H9 (cell line): Measurements from ENCODE around the gene MFSD12. TPM values are rescaled to one million over a fixed set of nuclear protein-coding genes. Genes with fewer than 3 reads are reported as not detected.

ENCODE experiments used
- DNase-seq: peaks from one replicate; pipeline ENCODE4 v3.0.0-alpha.2; 2017
- H2AFZ ChIP-seq: one replicate; pipeline ENCODE4 v1.6.1; 2013; ENCODE audit warnings: mild to moderate bottlenecking, low read length, control low read depth, moderate library complexity
- H2AK5ac ChIP-seq: 2 replicates; pipeline ENCODE4 v1.6.1; 2013; ENCODE audit warnings: low read length, control low read depth, mixed read lengths; ENCODE audit not compliant: insufficient read length
- H2BK120ac ChIP-seq: one replicate; pipeline ENCODE4 v1.6.1; 2013; ENCODE audit warnings: low read depth, mild to moderate bottlenecking, low read length, control low read depth, inconsistent platforms; ENCODE audit not compliant: poor library complexity, severe bottlenecking
- H2BK12ac ChIP-seq: 2 replicates; pipeline ENCODE4 v1.6.1; 2013; ENCODE audit warnings: low read length, control low read depth, mixed read lengths, low read depth; ENCODE audit not compliant: insufficient read length
- H2BK15ac ChIP-seq: 2 replicates; pipeline ENCODE4 v1.6.1; 2013; ENCODE audit warnings: low read depth, low read length, control low read depth
- H2BK20ac ChIP-seq: one replicate; pipeline ENCODE4 v1.6.1; 2013; ENCODE audit warnings: low read depth, mild to moderate bottlenecking, low read length, control low read depth, inconsistent platforms; ENCODE audit not compliant: poor library complexity, severe bottlenecking
- H2BK5ac ChIP-seq: 2 replicates; pipeline ENCODE4 v1.6.1; 2013; ENCODE audit warnings: low read length, control low read depth, mixed read lengths; ENCODE audit not compliant: insufficient read length
- H3K14ac ChIP-seq: 2 replicates; pipeline ENCODE4 v1.6.1; 2013; ENCODE audit warnings: low read length, control low read depth; ENCODE audit not compliant: insufficient read depth
- H3K18ac ChIP-seq: 2 replicates; pipeline ENCODE4 v1.6.1; 2013; ENCODE audit warnings: low read depth, mild to moderate bottlenecking, mixed read lengths, low read length, control low read depth; ENCODE audit not compliant: insufficient read length
- H3K23ac ChIP-seq: 2 replicates; pipeline ENCODE4 v1.6.1; 2013; ENCODE audit warnings: low read length, control low read depth, mixed read lengths, low read depth; ENCODE audit not compliant: insufficient read length
- H3K23me2 ChIP-seq: 2 replicates; pipeline ENCODE4 v1.6.1; 2013; ENCODE audit warnings: low read depth, mild to moderate bottlenecking, mixed read lengths, low read length, control low read depth; ENCODE audit not compliant: insufficient read length, poor library complexity, severe bottlenecking
- H3K27ac ChIP-seq: 2 replicates; pipeline ENCODE4 v1.5.1; 2013; ENCODE audit warnings: low read length, control low read depth, mixed read lengths, low read depth; ENCODE audit not compliant: insufficient read length
- H3K27me3 ChIP-seq: 2 replicates; pipeline ENCODE4 v1.6.1; 2013; ENCODE audit warnings: low read length, control low read depth, inconsistent platforms; ENCODE audit not compliant: insufficient read depth
- H3K4ac ChIP-seq: 2 replicates; pipeline ENCODE4 v1.6.1; 2013; ENCODE audit warnings: low read depth, mild to moderate bottlenecking, control low read depth, inconsistent platforms, low read length, moderate library complexity
- H3K4me1 ChIP-seq: 2 replicates; pipeline ENCODE4 v1.6.1; 2013; ENCODE audit warnings: low read length, control low read depth, inconsistent platforms; ENCODE audit not compliant: insufficient read depth
- H3K4me2 ChIP-seq: 2 replicates; pipeline ENCODE4 v1.6.1; 2013; ENCODE audit warnings: low read length, control low read depth, mixed read lengths; ENCODE audit not compliant: insufficient read length, insufficient read depth
- H3K56ac ChIP-seq: 2 replicates; pipeline ENCODE4 v1.6.1; 2013; ENCODE audit warnings: low read depth, mild to moderate bottlenecking, mixed read lengths, low read length, control low read depth; ENCODE audit not compliant: insufficient read length
- H3K79me1 ChIP-seq: 2 replicates; pipeline ENCODE4 v1.6.1; 2013; ENCODE audit warnings: low read depth, mild to moderate bottlenecking, moderate library complexity, low read length, control low read depth, inconsistent platforms; ENCODE audit not compliant: insufficient read depth, poor library complexity, severe bottlenecking
- H3K79me2 ChIP-seq: 2 replicates; pipeline ENCODE4 v1.6.1; 2013; ENCODE audit warnings: low read length, control low read depth, inconsistent platforms; ENCODE audit not compliant: insufficient read depth
- H3K9ac ChIP-seq: 2 replicates; pipeline ENCODE4 v1.6.1; 2013; ENCODE audit warnings: low read length, control low read depth, mixed read lengths; ENCODE audit not compliant: insufficient read length; ENCODE audit errors: extremely low read depth
- H3K9me3 ChIP-seq: one replicate; pipeline ENCODE4 v1.6.1; 2013; ENCODE audit warnings: low read depth, low read length, inconsistent platforms; ENCODE audit not compliant: control insufficient read depth
- H3T11ph ChIP-seq: one replicate; pipeline ENCODE4 v1.6.1; 2013; ENCODE audit warnings: mild to moderate bottlenecking, low read length, control low read depth, inconsistent platforms
- H4K20me1 ChIP-seq: one replicate; pipeline ENCODE4 v1.6.1; 2013; ENCODE audit not compliant: control insufficient read depth, insufficient read length, insufficient read depth
- H4K5ac ChIP-seq: 2 replicates; pipeline ENCODE4 v1.6.1; 2013; ENCODE audit warnings: low read depth, mild to moderate bottlenecking, mixed read lengths, low read length, control low read depth; ENCODE audit not compliant: insufficient read length
- H4K8ac ChIP-seq: replicated peaks from 2 replicates; pipeline ENCODE4 v1.6.1; 2013; ENCODE audit warnings: low read length, control low read depth, mixed read lengths, low read depth; ENCODE audit not compliant: insufficient read length
- H4K91ac ChIP-seq: 2 replicates; pipeline ENCODE4 v1.6.1; 2013; ENCODE audit warnings: low read depth, mild to moderate bottlenecking, moderate library complexity, mixed read lengths, low read length, control low read depth; ENCODE audit not compliant: insufficient read length
- H3K27ac Mint-ChIP-seq, 3 experiments: 2 replicates in 2 of 3; 3 replicates in 1 of 3; pipeline ENCODE4 v1.8.0; 2020 to 2021; ENCODE audit warnings: mixed read lengths in 3 of 3, mild to moderate bottlenecking in 1 of 3, moderate library complexity in 1 of 3
- H3K27me3 Mint-ChIP-seq: 2 replicates; pipeline ENCODE4 v1.8.0; 2021; ENCODE audit warnings: low read depth, mild to moderate bottlenecking, moderate library complexity, mixed read lengths
- H3K36me3 Mint-ChIP-seq, 3 experiments: 2 replicates in 2 of 3; 3 replicates in 1 of 3; pipeline ENCODE4 v1.8.0; 2020 to 2021; ENCODE audit warnings: low read depth in 3 of 3, mixed read lengths in 3 of 3; ENCODE audit not compliant: insufficient read depth in 1 of 3
- H3K4me1 Mint-ChIP-seq, 2 experiments: 2 replicates each; pipeline ENCODE4 v1.8.0; 2020; ENCODE audit warnings: mixed read lengths in 2 of 2
- H3K4me3 Mint-ChIP-seq, 2 experiments: 2 replicates in 1 of 2; 3 replicates in 1 of 2; pipeline ENCODE4 v1.8.0; 2020 to 2021; ENCODE audit warnings: mild to moderate bottlenecking in 2 of 2, mixed read lengths in 2 of 2, moderate library complexity in 1 of 2
- H3K9me3 Mint-ChIP-seq, 2 experiments: 2 replicates in 1 of 2; 3 replicates in 1 of 2; pipeline ENCODE4 v1.8.0; 2020; ENCODE audit warnings: mild to moderate bottlenecking in 2 of 2, mixed read lengths in 2 of 2, moderate library complexity in 1 of 2
- CTCF ChIP-seq: fragments of 200-600 bp; sonication (generic); conservative IDR thresholded peaks from 3 replicates; pipeline ENCODE4 v1.8.0; 2021; ENCODE audit warnings: antibody characterized with exemption, mild to moderate bottlenecking
- WGBS: extraction: QIAGEN DNeasy Blood & Tissue Kit; methylation state at CpG from one replicate; pipeline ENCODE4 v1.1.7; 2013; ENCODE audit warnings: missing lambda C conversion rate, low lambda C conversion rate, mixed read lengths; ENCODE audit not compliant: insufficient read length; ENCODE audit errors: extremely low coverage; 5-methylcytosine and 5-hydroxymethylcytosine counted together
- total RNA-seq: library from RNA; stranded (reverse); gene quantifications from 2 replicates; pipeline ENCODE4 v1.2.1, GENCODE V29; 2021

MFSD12 gene
- total RNA-seq, 1 experiment from 2014 or later: 58.8 TPM

DNA sequence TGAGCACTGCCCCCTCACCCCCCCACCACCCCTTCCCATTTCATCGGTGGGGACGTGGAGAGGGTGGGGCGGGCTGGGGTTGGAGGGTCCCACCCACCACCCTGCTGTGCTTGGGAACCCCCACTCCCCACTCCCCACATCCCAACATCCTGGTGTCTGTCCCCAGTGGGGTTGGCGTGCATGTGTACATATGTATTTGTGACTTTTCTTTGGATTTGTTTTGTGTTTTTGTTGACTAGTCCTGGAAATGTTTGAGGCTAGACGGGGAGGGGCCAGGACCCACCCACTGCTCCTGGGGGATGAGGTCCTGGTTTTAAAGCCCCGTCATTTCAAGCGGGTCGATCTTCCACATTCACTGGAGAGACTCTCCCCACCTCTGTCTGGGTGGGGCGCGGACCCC lies 21.4 kb downstream of the MFSD12 start:
- Histone ChIP-seq H3K14ac (no peak overlapping the region), H4K91ac (no peak overlapping the region), H3K79me1 (no peaks in the 10 kb centered on the region), H2BK20ac (no peak overlapping the region), H3T11ph (no peak overlapping the region), H3K4ac (no peak overlapping the region), H2AK5ac (no peak overlapping the region), H3K27ac (no peak overlapping the region), H3K23ac (no peak overlapping the region), H3K23me2 (no peaks in the 10 kb centered on the region), H3K27me3 (no peaks in the 10 kb centered on the region), H2BK15ac (no peak overlapping the region), H2AFZ (no peak overlapping the region), H3K56ac (no peak overlapping the region), H3K18ac (no peak overlapping the region), H3K79me2 (no peaks in the 10 kb centered on the region), H2BK5ac (no peak overlapping the region), H4K20me1 (no peaks in the 10 kb centered on the region), H3K9me3 (no peaks in the 10 kb centered on the region), H3K4me1 (no peaks in the 10 kb centered on the region), H3K4me2 (no peak overlapping the region), H3K9ac (no peak overlapping the region), H2BK12ac (no peak overlapping the region), H2BK120ac (no peak overlapping the region), H4K5ac (no peak overlapping the region), H4K8ac (no peak overlapping the region)
- no peak for TF ChIP-seq CTCF
- Mint-ChIP-seq H3K4me1 (peaks cover 6 to 14% of the 10 kb centered on the region in 2 experiments; a peak in 3 of 4 replicates), H3K36me3 (peaks cover 17 to 58% (median 55%) of the 10 kb centered on the region in 3 experiments; a peak in 6 of 7 replicates), H3K27me3 (no peaks in the 10 kb centered on the region; the same call in 1 of the 2 replicates), H3K4me3 (no peak overlapping the region; a peak in 1 of 5 replicates), H3K27ac (no peak overlapping the region), H3K9me3 (no peaks in the 10 kb centered on the region)
- no CpG with 5 or more reads among the region's 10 CpGs for WGBS
- no peak for DNase-seq
